Cerebellar nuclear complex (tissue), 1 donor: ENCODE measurements around the gene CHCHD1.
"Not testable (repeated sequence)": the region's sequence is repeated elsewhere in the genome, so short reads cannot be mapped to it uniquely, and the experiment has no call there.

Experiments used
- DNase-seq, 2 experiments: peaks; one replicate each; lab custom pipeline; 2025; lab: John Stamatoyannopoulos, UW

The CHCHD1 gene

GRCh38 chr10:73813333-73813732, 31.5 kb downstream of the CHCHD1 start:
- no peak for DNase-seq

GRCh38 chr10:73814276-73814895, 32.5 kb downstream of the CHCHD1 start:
- DNase-seq = no peak

- no peak for DNase-seq
These were observed 33.3 kb downstream of the CHCHD1 start for GRCh38 chr10:73814896-73815718.

- DNase-seq = no peak
These were observed 33.8 kb downstream of the CHCHD1 start for GRCh38 chr10:73815719-73816030.

- DNase-seq = no peak
These were observed 35.3 kb downstream of the CHCHD1 start for GRCh38 chr10:73816917-73817729.

- no peak for DNase-seq
These were observed 36.0 kb downstream of the CHCHD1 start for GRCh38 chr10:73817826-73818225.

- no peak for DNase-seq
These were observed 36.6 kb downstream of the CHCHD1 start for GRCh38 chr10:73818402-73818801.

GRCh38 chr10:73819081-73819480, 37.2 kb downstream of the CHCHD1 start:
- DNase-seq = no peak

GRCh38 chr10:73819513-73820093, 37.8 kb downstream of the CHCHD1 start:
- DNase-seq = no peak

- DNase-seq = no peak
These were observed 41.5 kb downstream of the CHCHD1 start for GRCh38 chr10:73823391-73823790.

- no peak for DNase-seq
These were observed 42.4 kb downstream of the CHCHD1 start for GRCh38 chr10:73824146-73824725.

GRCh38 chr10:73827346-73828089, 45.7 kb downstream of the CHCHD1 start:
- DNase-seq = no peak

- no peak for DNase-seq
These were observed 46.3 kb downstream of the CHCHD1 start for GRCh38 chr10:73828161-73828560.

GRCh38 chr10:73829090-73829489, 47.2 kb downstream of the CHCHD1 start:
- DNase-seq = not testable (repeated sequence)
